Thyroid gland (tissue), 4 donors: Measurements from ENCODE around the gene MT1E.

Source experiments
- CTCF ChIP-seq, 6 experiments: fragments of 200-600 bp in 3 of 6; fragments of 450-650 bp in 3 of 6; sonication (generic) in 3 of 6; IDR thresholded peaks; one replicate each; pipeline ENCODE4 v1.5.1; 2016 to 2019; ENCODE audit warnings: antibody characterized with exemption in 6 of 6, mild to moderate bottlenecking in 2 of 6, inconsistent platforms in 1 of 6, moderate library complexity in 1 of 6
- POLR2A ChIP-seq, 2 donors: fragments of 450-650 bp; IDR thresholded peaks; one replicate each; pipeline ENCODE4 v1.6.1; 2017; ENCODE audit warnings: antibody characterized with exemption in 2 of 2, mild to moderate bottlenecking in 2 of 2, moderate library complexity in 1 of 2

DNA sequence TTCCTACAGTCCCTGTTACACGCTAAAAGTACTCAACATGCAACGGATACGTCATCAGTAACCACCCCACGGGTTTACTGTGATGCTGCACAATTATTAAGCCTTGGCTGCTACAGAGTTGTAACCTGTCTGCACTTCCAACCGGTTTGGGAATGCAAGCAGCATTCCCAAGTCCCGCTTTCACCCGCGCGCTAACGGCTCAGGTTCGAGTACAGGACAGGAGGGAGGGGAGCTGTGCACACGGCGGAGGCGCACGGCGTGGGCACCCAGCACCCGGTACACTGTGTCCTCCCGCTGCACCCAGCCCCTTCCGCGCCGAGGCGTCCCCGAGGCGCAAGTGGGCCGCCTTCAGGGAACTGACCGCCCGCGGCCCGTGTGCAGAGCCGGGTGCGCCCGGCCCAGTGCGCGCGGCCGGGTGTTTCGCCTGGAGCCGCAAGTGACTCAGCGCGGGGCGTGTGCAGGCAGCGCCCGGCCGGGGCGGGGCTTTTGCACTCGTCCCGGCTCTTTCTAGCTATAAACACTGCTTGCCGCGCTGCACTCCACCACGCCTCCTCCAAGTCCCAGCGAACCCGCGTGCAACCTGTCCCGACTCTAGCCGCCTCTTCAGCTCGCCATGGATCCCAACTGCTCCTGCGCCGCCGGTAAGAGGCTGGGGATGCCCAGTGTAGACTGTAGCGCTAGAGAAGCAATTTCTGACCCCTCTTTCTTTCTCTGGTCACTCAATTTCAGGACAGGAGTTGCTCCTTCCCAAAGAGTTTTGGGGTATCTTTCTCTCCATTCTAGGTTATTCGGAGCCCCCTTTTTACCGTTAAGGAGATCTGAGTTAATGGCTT is 17.3 kb upstream of the MT1E start, which contains the start of gene MT2A:
- no peak for TF ChIP-seq CTCF (IDR thresholded peaks at IDR 0.05)
- TF ChIP-seq POLR2A (IDR thresholded peaks at IDR 0.05), result peak; percentile 45 to 94
